ENCODE results near the gene NRXN3.

Gene NRXN3

GRCh38 chr14:79083356-79083755 lies 913.2 kb downstream of the NRXN3 start:
- Histone ChIP-seq H3K9ac (ENCODE audit: low read depth, low read length) (no peak overlapping the region), H3K4me3 (ENCODE audit: low read length) (no peak overlapping the region), H3K36me3 (ENCODE audit: insufficient read depth, low read depth, low read length) (no peaks in the 10 kb centered on the region), H3K9me3 (ENCODE audit: insufficient read depth, low read depth, low read length) (no peaks in the 10 kb centered on the region), H3K27ac (ENCODE audit: low read length) (no peak overlapping the region), H3K27me3 (ENCODE audit: insufficient read depth, low read length) (peaks cover 9% of the 10 kb centered on the region; the same call in 1 of the 2 replicates), H3K4me1 (ENCODE audit: insufficient read depth, low read length) (no peaks in the 10 kb centered on the region)

GRCh38 chr14:79084861-79085260 lies 914.7 kb downstream of the NRXN3 start:
- H3K36me3 ChIP-seq (ENCODE audit: insufficient read depth, low read depth, low read length), result no peaks in the 10 kb centered on the region
- H3K9me3 ChIP-seq (ENCODE audit: insufficient read depth, low read depth, low read length), result no peaks in the 10 kb centered on the region
- H3K27me3 ChIP-seq (ENCODE audit: insufficient read depth, low read length), result peaks cover 21% of the 10 kb centered on the region
- no peak overlapping the region for H3K9ac ChIP-seq (ENCODE audit: low read depth, low read length)
- H3K27ac ChIP-seq (ENCODE audit: low read length), result no peak overlapping the region
- no peak overlapping the region for H3K4me3 ChIP-seq (ENCODE audit: low read length)
- no peaks in the 10 kb centered on the region for H3K4me1 ChIP-seq (ENCODE audit: insufficient read depth, low read length)

GRCh38 chr14:79089576-79089975 lies 919.4 kb downstream of the NRXN3 start:
- H3K4me1 ChIP-seq (ENCODE audit: insufficient read depth, low read length), result peaks cover 14% of the 10 kb centered on the region; the same call in 1 of the 2 replicates
- H3K27me3 ChIP-seq (ENCODE audit: insufficient read depth, low read length), result peaks cover 57% of the 10 kb centered on the region
- H3K36me3 ChIP-seq (ENCODE audit: insufficient read depth, low read depth, low read length), result no peaks in the 10 kb centered on the region
- no peak overlapping the region for H3K27ac ChIP-seq (ENCODE audit: low read length)
- no peaks in the 10 kb centered on the region for H3K9me3 ChIP-seq (ENCODE audit: insufficient read depth, low read depth, low read length)
- no peak overlapping the region for H3K4me3 ChIP-seq (ENCODE audit: low read length)
- no peak overlapping the region for H3K9ac ChIP-seq (ENCODE audit: low read depth, low read length)

DNA sequence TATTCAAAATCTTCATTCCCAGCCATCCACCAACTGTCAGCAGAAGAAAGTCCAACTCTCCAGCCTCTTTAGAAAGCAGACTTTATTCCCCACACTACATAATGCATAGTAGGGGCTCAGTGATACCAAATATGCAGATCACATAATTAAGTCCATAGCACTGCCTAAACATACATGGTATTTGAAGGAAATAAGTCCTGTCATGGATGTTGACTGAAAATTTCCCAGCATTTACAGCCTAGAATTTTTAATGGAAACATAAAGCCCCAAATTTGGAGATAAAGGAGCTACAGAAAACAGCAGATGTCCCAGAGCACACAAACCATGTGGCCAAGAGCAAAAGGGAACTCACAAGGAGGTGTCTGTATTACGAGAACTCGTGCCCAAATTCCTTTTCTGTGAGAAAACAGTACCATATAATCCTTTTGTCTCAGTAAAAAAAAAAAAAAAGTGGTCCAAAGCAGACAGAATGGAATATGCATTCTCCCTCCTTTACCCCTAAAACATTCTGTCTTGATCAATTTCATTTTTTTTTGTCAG lies 920.5 kb downstream of the NRXN3 start:
- Histone ChIP-seq H3K27me3 (ENCODE audit: insufficient read depth, low read length) (peaks cover 57% of the 10 kb centered on the region), H3K4me1 (ENCODE audit: insufficient read depth, low read length) (peaks cover 14% of the 10 kb centered on the region; the same call in 1 of the 2 replicates), H3K9me3 (ENCODE audit: insufficient read depth, low read depth, low read length) (no peaks in the 10 kb centered on the region), H3K9ac (ENCODE audit: low read depth, low read length) (no peak overlapping the region), H3K27ac (ENCODE audit: low read length) (no peak overlapping the region), H3K36me3 (ENCODE audit: insufficient read depth, low read depth, low read length) (no peaks in the 10 kb centered on the region), H3K4me3 (ENCODE audit: low read length) (peak overlapping the region; percentile 9; the same call in 1 of the 2 replicates)

GRCh38 chr14:79091381-79091963 lies 921.3 kb downstream of the NRXN3 start:
- peak overlapping the region; percentile 9; the same call in 1 of the 2 replicates for H3K4me3 ChIP-seq (ENCODE audit: low read length)
- no peak overlapping the region for H3K9ac ChIP-seq (ENCODE audit: low read depth, low read length)
- H3K9me3 ChIP-seq (ENCODE audit: insufficient read depth, low read depth, low read length), result no peaks in the 10 kb centered on the region
- H3K36me3 ChIP-seq (ENCODE audit: insufficient read depth, low read depth, low read length), result no peaks in the 10 kb centered on the region
- peaks cover 57% of the 10 kb centered on the region for H3K27me3 ChIP-seq (ENCODE audit: insufficient read depth, low read length)
- no peak overlapping the region for H3K27ac ChIP-seq (ENCODE audit: low read length)
- H3K4me1 ChIP-seq (ENCODE audit: insufficient read depth, low read length), result peaks cover 14% of the 10 kb centered on the region; the same call in 1 of the 2 replicates

GRCh38 chr14:79093531-79093930 lies 923.4 kb downstream of the NRXN3 start:
- Histone ChIP-seq H3K4me1 (ENCODE audit: insufficient read depth, low read length) (peaks cover 14% of the 10 kb centered on the region; the same call in 1 of the 2 replicates), H3K27ac (ENCODE audit: low read length) (no peak overlapping the region), H3K9ac (ENCODE audit: low read depth, low read length) (no peak overlapping the region), H3K9me3 (ENCODE audit: insufficient read depth, low read depth, low read length) (no peaks in the 10 kb centered on the region), H3K27me3 (ENCODE audit: insufficient read depth, low read length) (peaks cover 47% of the 10 kb centered on the region), H3K4me3 (ENCODE audit: low read length) (no peak overlapping the region), H3K36me3 (ENCODE audit: insufficient read depth, low read depth, low read length) (no peaks in the 10 kb centered on the region)

DNA sequence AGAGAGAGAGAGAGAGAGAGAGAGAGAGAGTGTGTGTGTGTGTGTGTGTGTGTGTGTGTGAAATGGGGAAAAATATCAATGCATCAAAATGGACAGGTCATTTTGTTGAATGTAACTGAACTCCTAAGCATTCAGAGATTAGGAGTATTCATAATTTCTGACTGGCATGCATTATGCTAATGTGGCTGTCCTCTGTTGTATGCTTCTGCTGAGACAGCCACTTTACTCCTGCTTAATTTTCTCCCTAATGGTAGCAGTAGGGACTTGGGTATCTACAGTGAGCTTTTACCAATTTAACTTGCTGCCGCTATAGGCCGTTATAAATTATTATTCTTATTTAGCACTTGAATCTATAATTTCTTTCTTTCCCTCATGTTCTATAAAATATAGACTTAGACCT lies 924.8 kb downstream of the NRXN3 start:
- no peak overlapping the region for H3K9ac ChIP-seq (ENCODE audit: low read depth, low read length)
- peaks cover 34% of the 10 kb centered on the region for H3K27me3 ChIP-seq (ENCODE audit: insufficient read depth, low read length)
- no peak overlapping the region for H3K27ac ChIP-seq (ENCODE audit: low read length)
- H3K36me3 ChIP-seq (ENCODE audit: insufficient read depth, low read depth, low read length), result no peaks in the 10 kb centered on the region
- no peak overlapping the region for H3K4me3 ChIP-seq (ENCODE audit: low read length)
- peaks cover 14% of the 10 kb centered on the region; the same call in 1 of the 2 replicates for H3K4me1 ChIP-seq (ENCODE audit: insufficient read depth, low read length)
- no peaks in the 10 kb centered on the region for H3K9me3 ChIP-seq (ENCODE audit: insufficient read depth, low read depth, low read length)

DNA sequence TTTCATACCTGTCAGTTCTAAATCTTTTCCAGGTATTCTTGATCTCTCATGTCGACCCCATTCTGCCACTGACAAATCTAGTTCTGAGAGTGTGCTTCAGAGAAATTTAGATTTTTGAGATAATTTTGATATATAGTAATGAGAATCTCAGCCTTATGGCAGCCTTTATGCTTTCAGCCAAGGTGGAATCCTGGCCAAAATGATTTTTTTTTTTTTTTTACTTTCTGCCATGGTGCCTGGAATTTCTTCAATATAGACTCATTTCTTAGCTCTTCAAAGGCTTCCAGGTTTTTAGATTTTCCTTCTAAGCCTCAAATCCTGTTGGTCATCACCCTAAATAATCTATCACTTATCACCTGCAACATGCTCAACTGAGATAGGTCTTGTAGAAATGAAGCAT lies 926.6 kb downstream of the NRXN3 start:
- Histone ChIP-seq H3K36me3 (ENCODE audit: insufficient read depth, low read depth, low read length) (no peaks in the 10 kb centered on the region), H3K9ac (ENCODE audit: low read depth, low read length) (no peak overlapping the region), H3K4me1 (ENCODE audit: insufficient read depth, low read length) (peaks cover 6% of the 10 kb centered on the region; the same call in 1 of the 2 replicates), H3K4me3 (ENCODE audit: low read length) (no peak overlapping the region), H3K9me3 (ENCODE audit: insufficient read depth, low read depth, low read length) (no peaks in the 10 kb centered on the region), H3K27me3 (ENCODE audit: insufficient read depth, low read length) (peaks cover 18% of the 10 kb centered on the region), H3K27ac (ENCODE audit: low read length) (no peak overlapping the region)

DNA sequence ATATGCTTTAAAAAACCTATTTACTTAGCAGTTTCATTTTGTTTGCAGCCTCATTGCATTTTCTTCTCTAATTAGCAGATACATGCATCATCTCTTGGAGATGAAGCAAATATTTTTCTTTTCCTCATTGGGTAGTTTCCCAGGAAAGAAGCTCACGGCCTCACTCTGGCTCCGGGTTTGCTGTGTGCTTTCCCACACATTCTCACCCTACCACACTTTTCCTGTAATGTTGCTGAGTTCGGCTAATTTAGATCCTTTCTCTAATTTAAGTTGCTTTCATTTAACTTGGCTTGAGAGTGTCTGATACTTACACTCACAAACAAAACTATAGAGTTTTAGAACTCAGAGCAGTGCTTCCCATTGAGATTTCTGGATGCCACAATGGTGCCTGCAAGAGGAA lies 928.2 kb downstream of the NRXN3 start:
- no peaks in the 10 kb centered on the region for H3K9me3 ChIP-seq (ENCODE audit: insufficient read depth, low read depth, low read length)
- H3K27me3 ChIP-seq (ENCODE audit: insufficient read depth, low read length), result peaks cover 3% of the 10 kb centered on the region
- no peaks in the 10 kb centered on the region for H3K36me3 ChIP-seq (ENCODE audit: insufficient read depth, low read depth, low read length)
- no peak overlapping the region for H3K4me3 ChIP-seq (ENCODE audit: low read length)
- no peak overlapping the region for H3K27ac ChIP-seq (ENCODE audit: low read length)
- H3K9ac ChIP-seq (ENCODE audit: low read depth, low read length), result no peak overlapping the region
- H3K4me1 ChIP-seq (ENCODE audit: insufficient read depth, low read length), result peaks cover 3% of the 10 kb centered on the region; the same call in 1 of the 2 replicates

DNA sequence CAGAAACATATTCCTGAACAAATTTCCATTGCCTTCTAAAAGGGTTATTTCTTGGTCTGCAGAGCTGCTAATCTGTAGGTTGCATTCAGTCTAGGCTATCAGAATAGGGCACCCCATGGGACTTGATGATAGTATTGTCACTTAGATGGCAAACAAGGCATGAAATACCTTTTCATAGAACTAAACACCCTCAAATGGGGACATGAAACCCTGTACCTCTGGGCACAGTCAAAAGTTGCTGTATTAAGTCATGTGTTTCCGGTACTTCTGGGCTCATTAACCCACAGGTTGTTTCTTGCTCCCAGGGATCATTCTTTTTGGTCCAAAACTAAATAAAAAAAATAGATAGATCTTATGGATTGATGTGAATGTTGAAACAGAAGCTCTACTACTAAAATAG lies 930.4 kb downstream of the NRXN3 start:
- H3K27me3 ChIP-seq (ENCODE audit: insufficient read depth, low read length), result no peaks in the 10 kb centered on the region
- H3K27ac ChIP-seq (ENCODE audit: low read length), result no peak overlapping the region
- no peak overlapping the region for H3K9ac ChIP-seq (ENCODE audit: low read depth, low read length)
- H3K4me1 ChIP-seq (ENCODE audit: insufficient read depth, low read length), result no peaks in the 10 kb centered on the region; the same call in 1 of the 2 replicates
- H3K36me3 ChIP-seq (ENCODE audit: insufficient read depth, low read depth, low read length), result no peaks in the 10 kb centered on the region
- H3K9me3 ChIP-seq (ENCODE audit: insufficient read depth, low read depth, low read length), result no peaks in the 10 kb centered on the region
- H3K4me3 ChIP-seq (ENCODE audit: low read length), result no peak overlapping the region

DNA sequence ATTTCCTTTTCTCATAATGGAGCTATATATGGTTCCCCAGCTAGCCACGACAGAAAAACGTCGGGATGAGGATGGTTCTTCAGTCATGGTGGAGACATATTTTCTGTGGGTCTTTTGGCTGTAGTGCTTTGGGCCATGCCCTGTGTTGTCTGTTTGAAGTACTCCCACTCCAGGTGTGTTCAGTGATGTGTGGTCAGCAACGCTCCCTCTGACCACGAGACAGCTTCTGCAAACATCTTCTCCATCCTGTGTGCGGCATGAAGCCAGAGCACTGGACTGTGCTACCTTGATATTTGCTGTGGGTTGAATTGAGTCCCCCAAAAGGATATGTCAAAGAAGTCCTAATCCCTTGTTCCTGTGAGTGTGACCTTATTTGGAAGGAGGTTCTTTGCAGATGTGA lies 931.2 kb downstream of the NRXN3 start:
- Histone ChIP-seq H3K36me3 (ENCODE audit: insufficient read depth, low read depth, low read length) (no peaks in the 10 kb centered on the region), H3K9me3 (ENCODE audit: insufficient read depth, low read depth, low read length) (no peaks in the 10 kb centered on the region), H3K4me3 (ENCODE audit: low read length) (no peak overlapping the region)

GRCh38 chr14:79103764-79104163 lies 933.6 kb downstream of the NRXN3 start:
- H3K27ac ChIP-seq (ENCODE audit: low read length), result no peak overlapping the region
- H3K9me3 ChIP-seq (ENCODE audit: insufficient read depth, low read depth, low read length), result no peaks in the 10 kb centered on the region
- H3K27me3 ChIP-seq (ENCODE audit: insufficient read depth, low read length), result no peaks in the 10 kb centered on the region
- no peak overlapping the region for H3K4me3 ChIP-seq (ENCODE audit: low read length)
- H3K4me1 ChIP-seq (ENCODE audit: insufficient read depth, low read length), result no peaks in the 10 kb centered on the region
- no peak overlapping the region for H3K9ac ChIP-seq (ENCODE audit: low read depth, low read length)
- no peaks in the 10 kb centered on the region for H3K36me3 ChIP-seq (ENCODE audit: insufficient read depth, low read depth, low read length)

More for the DNA sequence above, 931.2 kb downstream of the NRXN3 start:
- no peak overlapping the region for H3K27ac ChIP-seq (ENCODE audit: low read length)
- H3K9ac ChIP-seq (ENCODE audit: low read depth, low read length), result no peak overlapping the region
- H3K4me1 ChIP-seq (ENCODE audit: insufficient read depth, low read length), result no peaks in the 10 kb centered on the region; the same call in 1 of the 2 replicates
- H3K27me3 ChIP-seq (ENCODE audit: insufficient read depth, low read length), result no peaks in the 10 kb centered on the region
